ENCODE data around the gene HOXB5. TPM values are rescaled to one million over a fixed set of nuclear protein-coding genes. Genes with fewer than 3 reads are reported as not detected.

HOXB5 gene
- total RNA-seq, 1 donor from 2014 or later, result not detected

- Histone ChIP-seq H3K4me1 (no peaks in the 10 kb centered on the region), H3K36me3 (no peaks in the 10 kb centered on the region), H3K9me3 (ENCODE audit: low read depth) (no peaks in the 10 kb centered on the region), H3K4me3 (no peak overlapping the region), H3K27me3 (peaks cover 100% of the 10 kb centered on the region), H3K4me2 (no peak overlapping the region), H4K20me1 (ENCODE audit: low read depth) (peaks cover 94% of the 10 kb centered on the region), H3F3A (ENCODE audit: low read depth) (peaks cover 11% of the 10 kb centered on the region), H3K79me2 (ENCODE audit: low read depth) (no peaks in the 10 kb centered on the region), H3K27ac (no peak overlapping the region), H3K9ac (no peak overlapping the region), H2AFZ (replicated peaks) (no peak overlapping the region)
- no peaks in the 10 kb centered on the region for H3K4me1 Mint-ChIP-seq
- H3K27ac Mint-ChIP-seq, result no peak overlapping the region
- H3K9me3 Mint-ChIP-seq, result peaks cover 2% of the 10 kb centered on the region
- H3K4me3 Mint-ChIP-seq, result no peak overlapping the region
- DNase-seq (ENCODE audit: low spot score), result no peak
- peak; percentile 12 for TF ChIP-seq EZH2phosphoT487 (IDR thresholded peaks at IDR 0.05)
- TF ChIP-seq CTCF (IDR thresholded peaks at IDR 0.05), result no peak
- no peaks in the 10 kb centered on the region for H3K36me3 Mint-ChIP-seq
- H3K27me3 Mint-ChIP-seq (ENCODE audit: insufficient read depth, low read depth), result peaks cover 97% of the 10 kb centered on the region
Observed at GRCh38 chr17:48556229-48556575, 37.4 kb downstream of the HOXB5 start.

DNA sequence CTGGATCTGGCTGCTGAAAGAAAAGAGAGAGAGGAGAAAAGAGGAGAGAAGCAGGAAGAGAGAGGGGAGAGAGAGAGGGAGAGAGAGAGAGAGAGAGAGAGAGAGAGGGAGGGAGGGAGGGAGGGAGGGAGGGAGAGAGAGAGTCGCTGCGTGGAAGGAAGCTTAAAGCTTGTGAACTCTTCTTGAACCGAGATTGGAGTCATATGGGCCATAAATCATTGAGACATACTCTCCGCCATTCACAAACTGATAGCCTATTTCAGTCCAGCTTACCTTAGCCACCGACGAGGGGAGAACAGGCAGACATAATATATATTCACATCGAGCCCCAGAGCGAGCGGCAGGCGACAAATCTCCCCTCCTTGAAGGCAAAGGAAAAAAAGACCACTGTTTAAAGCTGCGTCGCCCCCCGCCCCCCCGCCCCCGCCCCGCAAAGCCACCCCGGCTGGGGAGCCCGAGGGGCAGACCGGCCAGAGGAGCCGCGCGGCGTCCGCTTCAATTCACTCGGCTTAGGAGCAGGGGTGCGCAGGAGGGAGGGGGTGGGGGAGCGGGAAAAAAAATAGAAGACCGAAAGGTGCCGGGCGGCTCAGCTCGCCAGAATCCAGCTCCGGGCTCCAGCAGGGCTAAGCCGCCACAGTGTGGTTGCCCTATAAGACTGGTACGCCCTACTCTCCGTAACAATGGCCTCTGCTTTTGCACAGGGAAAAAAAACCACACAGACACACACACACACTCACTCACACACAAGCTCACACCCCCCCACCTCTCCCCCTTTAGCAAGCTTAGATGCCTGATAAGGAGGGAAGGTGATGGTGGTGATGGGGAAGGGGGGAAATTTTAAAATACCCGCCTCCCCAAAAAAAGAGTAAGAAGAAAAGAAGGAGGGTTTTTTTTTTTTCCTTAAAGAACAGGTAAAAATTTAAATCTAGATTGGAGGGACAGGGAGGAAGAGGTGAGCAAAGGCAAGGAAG lies 38.0 kb downstream of the HOXB5 start:
- no peak overlapping the region for H3K27ac Mint-ChIP-seq
- DNase-seq (ENCODE audit: low spot score), result peak; percentile 68
- no peak overlapping the region for H2AFZ ChIP-seq (replicated peaks)

DNA sequence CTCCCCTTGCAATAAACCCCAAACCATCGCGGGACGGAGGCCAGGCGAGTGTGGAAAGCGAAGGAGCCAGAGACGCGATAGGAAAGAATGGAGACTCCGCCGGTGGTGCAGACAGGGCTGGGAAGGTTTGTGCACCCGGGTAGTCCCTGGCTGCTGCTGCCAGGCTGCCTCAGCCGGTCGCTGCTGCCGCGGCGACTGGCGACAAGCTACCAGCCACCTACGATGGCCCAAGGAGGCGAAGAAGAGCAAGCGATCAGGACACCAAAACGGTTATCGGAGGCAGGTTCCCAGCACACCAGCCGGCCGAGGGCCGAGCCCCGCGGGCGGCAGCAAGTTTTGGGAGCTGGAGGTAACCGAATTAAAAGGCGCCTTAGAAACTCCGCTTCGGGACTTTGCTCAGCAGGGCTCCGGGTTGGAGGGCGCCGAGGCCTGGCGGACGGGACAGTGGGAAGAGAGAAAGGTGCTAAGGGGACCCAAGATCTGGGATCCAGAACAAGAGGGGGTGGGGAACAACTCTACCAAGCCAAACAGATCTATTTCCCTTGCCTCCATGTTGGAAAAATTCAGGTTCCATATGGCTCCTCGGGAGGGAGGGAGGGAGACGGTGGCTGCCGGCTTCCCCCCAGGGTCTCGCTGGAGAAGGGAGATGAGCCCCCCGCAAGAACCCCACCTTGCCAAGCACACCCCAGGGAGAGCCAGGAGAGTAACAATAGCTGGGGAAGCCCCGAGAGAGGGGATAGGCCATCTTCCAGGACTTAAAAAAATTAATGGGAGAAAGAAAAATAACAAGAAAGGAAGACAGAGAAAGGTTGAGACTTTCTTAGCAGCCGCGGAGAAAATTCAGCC lies 38.9 kb downstream of the HOXB5 start:
- Mint-ChIP-seq H3K9me3 (peaks cover under 1% of the 10 kb centered on the region), H3K36me3 (no peaks in the 10 kb centered on the region), H3K27me3 (ENCODE audit: insufficient read depth, low read depth) (peaks cover 94% of the 10 kb centered on the region), H3K4me1 (no peaks in the 10 kb centered on the region), H3K4me3 (no peak overlapping the region), H3K27ac (no peak overlapping the region)
- Histone ChIP-seq H3K4me3 (no peak overlapping the region), H3F3A (ENCODE audit: low read depth) (peaks cover 11% of the 10 kb centered on the region), H4K20me1 (ENCODE audit: low read depth) (peaks cover 95% of the 10 kb centered on the region), H3K27me3 (peaks cover 100% of the 10 kb centered on the region), H3K36me3 (no peaks in the 10 kb centered on the region), H3K79me2 (ENCODE audit: low read depth) (no peaks in the 10 kb centered on the region), H3K27ac (no peak overlapping the region), H3K9me3 (ENCODE audit: low read depth) (no peaks in the 10 kb centered on the region), H2AFZ (replicated peaks) (no peak overlapping the region), H3K9ac (no peak overlapping the region), H3K4me1 (no peaks in the 10 kb centered on the region), H3K4me2 (no peak overlapping the region)
- TF ChIP-seq EZH2phosphoT487 (IDR thresholded peaks at IDR 0.05) (peak; percentile 94), EZH2 (IDR thresholded peaks at IDR 0.05) (peak; percentile 99), CTCF (IDR thresholded peaks at IDR 0.05) (no peak)
- DNase-seq (ENCODE audit: low spot score), result peak; percentile 59

More for the DNA sequence above, 38.0 kb downstream of the HOXB5 start:
- H3K36me3 ChIP-seq, result no peaks in the 10 kb centered on the region
- no peaks in the 10 kb centered on the region for H3K79me2 ChIP-seq (ENCODE audit: low read depth)
- H4K20me1 ChIP-seq (ENCODE audit: low read depth), result peaks cover 95% of the 10 kb centered on the region
- H3K27me3 ChIP-seq, result peaks cover 100% of the 10 kb centered on the region
- H3K4me1 Mint-ChIP-seq, result no peaks in the 10 kb centered on the region
- no peaks in the 10 kb centered on the region for H3K4me1 ChIP-seq
- H3F3A ChIP-seq (ENCODE audit: low read depth), result peaks cover 11% of the 10 kb centered on the region
- no peak overlapping the region for H3K4me3 ChIP-seq
- no peak overlapping the region for H3K4me2 ChIP-seq
- TF ChIP-seq EZH2 (IDR thresholded peaks at IDR 0.05) (peak; percentile 84), EZH2phosphoT487 (IDR thresholded peaks at IDR 0.05) (peak; percentile 81), CTCF (IDR thresholded peaks at IDR 0.05) (no peak)
- H3K9me3 Mint-ChIP-seq, result no peaks in the 10 kb centered on the region
- no peaks in the 10 kb centered on the region for H3K36me3 Mint-ChIP-seq
- no peak overlapping the region for H3K9ac ChIP-seq
- no peak overlapping the region for H3K4me3 Mint-ChIP-seq
- H3K27ac ChIP-seq, result no peak overlapping the region
- H3K9me3 ChIP-seq (ENCODE audit: low read depth), result no peaks in the 10 kb centered on the region
- peaks cover 95% of the 10 kb centered on the region for H3K27me3 Mint-ChIP-seq (ENCODE audit: insufficient read depth, low read depth)
